T47D (cell line): Measurements from ENCODE around the gene PLXNA1.

ENCODE experiments used
- DNase-seq, 2 experiments: peaks; one replicate each; pipeline versions ENCODE4 v3.0.0 to v3.0.0-alpha.2; 2011 to 2012; ENCODE audit warnings: low read depth in 1 of 2, low spot score in 1 of 2
- JUND ChIP-seq: IDR thresholded peaks from 2 replicates; pipeline ENCODE4 v1.6.1; 2012; ENCODE audit warnings: low read depth
- in situ Hi-C: cut with HindIII; loops from 2 replicates; pipeline ENCODE4 v1.10.0; 2016; ENCODE audit warnings: low sequenced_read_pairs, low pct_unique_long_range_greater_than_20kb

The PLXNA1 gene

GRCh38 chr3:126982471-126983175 is at the start of gene PLXNA1:
PLXNA1 (plus strand) TSS chr3:126983115; CDS start chr3:126988594, 5,479 bp downstream.
- in situ Hi-C loops: no loop called here
- no peak for TF ChIP-seq JUND
- peak; percentile 83 to 92 for DNase-seq

GRCh38 chr3:126934031-126934531 is 48.8 kb upstream of the PLXNA1 start:
- in situ Hi-C loops: no loop called here
- no peak for DNase-seq

GRCh38 chr3:126934991-126935390 is 47.9 kb upstream of the PLXNA1 start:
- no peak for TF ChIP-seq JUND
- in situ Hi-C loops: no loop called here
- no peak for DNase-seq

More at GRCh38 chr3:126934031-126934531, 48.8 kb upstream of the PLXNA1 start:
- TF ChIP-seq JUND: no peak

- no peak for DNase-seq
- in situ Hi-C loops: no loop called here
- TF ChIP-seq JUND: no peak
Measured at GRCh38 chr3:126935756-126936509, 47.0 kb upstream of the PLXNA1 start.

- peak in 1 of 2 experiments; percentile 38 for DNase-seq
- in situ Hi-C loops: no loop called here
- no peak for TF ChIP-seq JUND
Measured at GRCh38 chr3:126936853-126937425, 46.0 kb upstream of the PLXNA1 start.

- in situ Hi-C loops: no loop called here
- TF ChIP-seq JUND: no peak
- DNase-seq: no peak
Measured at GRCh38 chr3:126937533-126937932, 45.4 kb upstream of the PLXNA1 start.

GRCh38 chr3:126937973-126938372 is 44.9 kb upstream of the PLXNA1 start:
- DNase-seq: no peak
- no peak for TF ChIP-seq JUND
- in situ Hi-C loops: no loop called here

GRCh38 chr3:126938520-126939337 is 44.2 kb upstream of the PLXNA1 start:
- in situ Hi-C loops: no loop called here
- TF ChIP-seq JUND: no peak
- no peak for DNase-seq

- peak in 1 of 2 experiments; percentile 32 for DNase-seq
- TF ChIP-seq JUND: no peak
- in situ Hi-C loops: no loop called here
Measured at GRCh38 chr3:126939338-126939718, 43.6 kb upstream of the PLXNA1 start.

- TF ChIP-seq JUND: no peak
- in situ Hi-C loops: no loop called here
- DNase-seq: no peak
Measured at GRCh38 chr3:126939733-126940132, 43.2 kb upstream of the PLXNA1 start.

GRCh38 chr3:126941721-126942270 is 41.1 kb upstream of the PLXNA1 start:
- in situ Hi-C loops: no loop called here
- TF ChIP-seq JUND: no peak
- no peak for DNase-seq
